GM18526 (cell line): ENCODE results near the gene LRSAM1.

Experiments used
- POLR2A ChIP-seq: IDR thresholded peaks from 3 replicates; pipeline ENCODE4 v1.6.1; 2011; ENCODE audit not compliant: insufficient read length; ENCODE audit errors: extremely low read depth

Gene LRSAM1

GRCh38 chr9:127473501-127473900 is 22.2 kb downstream of the LRSAM1 start:
- no peak for TF ChIP-seq POLR2A

GRCh38 chr9:127473932-127474331 is 22.6 kb downstream of the LRSAM1 start:
- no peak for TF ChIP-seq POLR2A

- TF ChIP-seq POLR2A: no peak
These were observed 23.3 kb downstream of the LRSAM1 start for GRCh38 chr9:127474592-127474991.

- TF ChIP-seq POLR2A: no peak
These were observed 28.3 kb downstream of the LRSAM1 start for GRCh38 chr9:127479507-127480081.

GRCh38 chr9:127482662-127483061 is 31.4 kb downstream of the LRSAM1 start:
- TF ChIP-seq POLR2A: no peak

GRCh38 chr9:127485995-127486394 is 34.7 kb downstream of the LRSAM1 start:
- TF ChIP-seq POLR2A: no peak

- TF ChIP-seq POLR2A: no peak
These were observed 37.6 kb downstream of the LRSAM1 start for GRCh38 chr9:127488946-127489345.

GRCh38 chr9:127489471-127490115 is 38.3 kb downstream of the LRSAM1 start:
- TF ChIP-seq POLR2A: no peak

- no peak for TF ChIP-seq POLR2A
These were observed 39.4 kb downstream of the LRSAM1 start for GRCh38 chr9:127490535-127491230.

GRCh38 chr9:127491516-127491915 is 40.2 kb downstream of the LRSAM1 start:
- TF ChIP-seq POLR2A: no peak

GRCh38 chr9:127492616-127493015 is 41.3 kb downstream of the LRSAM1 start:
- TF ChIP-seq POLR2A: no peak

GRCh38 chr9:127493592-127494303 is 42.4 kb downstream of the LRSAM1 start:
- no peak for TF ChIP-seq POLR2A

GRCh38 chr9:127494304-127494702 is 43.0 kb downstream of the LRSAM1 start:
- TF ChIP-seq POLR2A: no peak

- no peak for TF ChIP-seq POLR2A
These were observed 44.7 kb downstream of the LRSAM1 start for GRCh38 chr9:127495884-127496555.

GRCh38 chr9:127496974-127497373 is 45.7 kb downstream of the LRSAM1 start:
- TF ChIP-seq POLR2A: no peak
